ENCODE measurements around the gene DOK1. TPM values are rescaled to one million over a fixed set of nuclear protein-coding genes. Genes with fewer than 3 reads are reported as not detected.

The DOK1 gene
- 21.9 and 27.9 TPM in 2 replicates for total RNA-seq

DNA sequence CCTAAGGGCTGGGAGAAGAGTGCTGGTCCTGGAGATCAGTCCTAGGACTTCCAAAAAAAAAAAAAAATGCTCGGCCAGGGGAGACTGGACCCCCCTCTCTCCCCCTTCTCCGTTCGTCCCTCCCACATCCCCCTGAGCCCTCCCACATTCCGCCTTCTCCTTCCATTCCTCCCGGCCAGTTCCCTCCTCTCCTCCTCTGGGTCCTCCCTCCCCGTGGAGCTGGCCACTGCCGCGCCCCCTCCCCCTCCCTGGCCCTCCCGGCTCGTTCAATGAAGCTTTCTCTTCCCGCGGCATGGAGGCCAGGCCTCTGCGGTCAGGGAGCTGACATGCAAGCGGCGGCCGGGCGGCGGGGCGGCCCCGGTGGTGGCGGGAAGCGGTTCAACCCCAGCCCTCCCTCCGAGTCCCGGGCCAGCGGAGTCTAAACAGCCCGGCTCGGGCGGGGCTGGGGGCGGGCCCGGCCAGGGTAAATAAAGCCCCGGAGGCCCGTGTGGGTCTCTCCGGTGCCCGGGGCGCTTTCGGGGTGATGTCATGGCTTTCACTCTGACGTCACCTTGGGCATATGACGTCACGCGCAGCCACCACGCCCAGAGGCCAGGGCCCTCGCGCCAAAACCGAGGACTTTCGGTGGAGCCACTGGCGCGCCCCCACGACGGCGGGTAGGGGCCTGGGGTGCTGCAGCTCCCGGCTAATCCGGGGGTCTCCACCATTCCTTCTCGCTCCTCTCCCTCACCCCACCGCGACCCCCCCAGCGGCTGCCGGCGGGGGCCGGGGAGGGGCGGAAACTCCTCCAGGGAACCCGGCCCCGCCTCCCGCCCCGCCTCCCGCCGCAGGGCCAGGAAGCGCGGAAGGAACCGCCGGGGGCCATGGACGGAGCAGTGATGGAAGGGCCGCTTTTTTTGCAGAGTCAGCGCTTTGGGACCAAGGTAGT, at the start of gene DOK1, which contains the start of gene LOXL3:
Gene DOK1, plus strand, starts transcription at position 829 of the 928 bp plus-strand sequence. Its CDS starts 35 bp downstream, at position 864.
Gene LOXL3, minus strand, starts transcription at position 51 of the 928 bp plus-strand sequence. CDS start 1,308 bp downstream, outside the sequence.

DNA sequence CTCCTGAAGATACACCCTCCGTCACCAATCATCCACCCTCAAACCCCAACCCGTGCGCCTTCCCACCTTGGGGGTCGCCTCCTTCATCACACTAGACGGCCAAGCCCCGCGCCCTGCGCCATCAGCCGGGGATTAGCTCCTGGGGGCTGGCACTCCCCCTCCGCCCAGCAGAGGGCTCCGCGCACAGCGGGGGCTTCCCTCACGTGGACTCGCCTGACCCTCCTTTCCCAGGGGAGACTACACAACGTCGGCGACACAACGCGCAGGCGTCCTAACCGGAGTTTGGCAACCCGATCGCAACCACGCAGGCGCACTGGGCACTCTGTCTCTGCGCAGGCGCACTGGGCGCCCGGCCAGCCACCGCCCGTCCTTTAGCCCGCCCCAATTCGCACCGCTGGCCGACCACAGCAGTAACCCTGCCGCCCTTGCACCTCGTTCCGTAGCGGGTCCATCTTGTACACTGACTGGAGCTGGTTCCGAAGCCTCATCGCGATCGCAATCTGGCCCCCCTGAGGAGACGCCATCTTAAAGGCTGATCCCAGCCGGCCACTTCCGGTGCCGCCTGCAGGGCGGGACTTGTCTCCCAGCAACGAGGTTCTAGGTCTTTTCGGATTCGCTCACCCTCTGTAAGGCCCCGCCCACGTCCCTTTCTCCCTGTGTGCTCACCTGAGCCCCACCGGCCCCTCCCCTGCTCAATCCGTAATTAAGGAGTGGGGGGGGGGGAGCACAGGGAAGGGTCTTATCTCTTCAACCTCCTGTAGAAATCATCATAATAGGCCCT, 47.2 kb upstream of the DOK1 start, which contains the start of gene PCGF1:
Gene PCGF1, minus strand, starts transcription at position 551 of the 781 bp plus-strand sequence. Its CDS starts 27 bp downstream, at position 524.

DNA sequence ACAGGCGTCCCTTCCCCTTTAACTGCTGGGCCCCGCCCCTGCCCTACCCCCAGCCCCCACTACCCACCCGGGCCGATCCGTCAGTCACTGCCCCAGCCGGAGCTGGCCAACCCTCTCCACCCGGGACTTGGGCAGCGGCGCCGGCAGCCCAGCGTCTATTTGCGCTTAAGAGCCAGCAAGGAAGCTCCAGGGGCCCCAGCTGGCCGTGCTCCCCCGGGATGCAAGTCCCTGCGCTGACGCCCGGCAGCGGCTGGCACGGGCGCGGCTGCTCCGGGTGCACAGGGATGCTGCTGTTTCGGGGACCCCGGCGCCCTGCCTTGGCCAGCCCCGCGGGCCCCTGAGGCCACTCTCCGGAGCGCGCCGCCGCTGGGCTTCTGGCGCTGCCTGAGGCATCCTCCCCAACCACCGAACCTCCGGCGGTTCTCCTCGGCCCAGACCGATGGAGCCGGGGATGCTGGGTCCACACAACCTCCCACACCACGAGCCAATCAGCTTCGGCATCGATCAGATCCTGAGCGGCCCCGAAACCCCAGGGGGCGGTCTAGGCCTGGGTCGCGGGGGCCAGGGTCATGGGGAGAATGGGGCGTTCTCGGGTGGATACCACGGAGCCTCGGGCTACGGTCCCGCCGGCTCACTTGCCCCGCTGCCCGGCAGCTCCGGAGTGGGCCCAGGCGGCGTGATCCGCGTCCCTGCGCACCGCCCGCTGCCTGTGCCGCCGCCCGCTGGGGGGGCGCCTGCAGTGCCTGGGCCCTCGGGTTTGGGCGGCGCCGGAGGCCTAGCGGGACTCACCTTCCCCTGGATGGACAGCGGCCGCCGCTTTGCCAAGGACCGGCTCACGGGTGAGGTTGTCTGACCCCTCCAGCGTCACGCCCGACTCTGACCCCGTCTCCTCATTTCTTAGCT, 39.9 kb upstream of the DOK1 start, which contains the start of gene TLX2:
Gene TLX2, plus strand, starts transcription at position 83 of the 903 bp plus-strand sequence. Its CDS starts 357 bp downstream, at position 440.

DNA sequence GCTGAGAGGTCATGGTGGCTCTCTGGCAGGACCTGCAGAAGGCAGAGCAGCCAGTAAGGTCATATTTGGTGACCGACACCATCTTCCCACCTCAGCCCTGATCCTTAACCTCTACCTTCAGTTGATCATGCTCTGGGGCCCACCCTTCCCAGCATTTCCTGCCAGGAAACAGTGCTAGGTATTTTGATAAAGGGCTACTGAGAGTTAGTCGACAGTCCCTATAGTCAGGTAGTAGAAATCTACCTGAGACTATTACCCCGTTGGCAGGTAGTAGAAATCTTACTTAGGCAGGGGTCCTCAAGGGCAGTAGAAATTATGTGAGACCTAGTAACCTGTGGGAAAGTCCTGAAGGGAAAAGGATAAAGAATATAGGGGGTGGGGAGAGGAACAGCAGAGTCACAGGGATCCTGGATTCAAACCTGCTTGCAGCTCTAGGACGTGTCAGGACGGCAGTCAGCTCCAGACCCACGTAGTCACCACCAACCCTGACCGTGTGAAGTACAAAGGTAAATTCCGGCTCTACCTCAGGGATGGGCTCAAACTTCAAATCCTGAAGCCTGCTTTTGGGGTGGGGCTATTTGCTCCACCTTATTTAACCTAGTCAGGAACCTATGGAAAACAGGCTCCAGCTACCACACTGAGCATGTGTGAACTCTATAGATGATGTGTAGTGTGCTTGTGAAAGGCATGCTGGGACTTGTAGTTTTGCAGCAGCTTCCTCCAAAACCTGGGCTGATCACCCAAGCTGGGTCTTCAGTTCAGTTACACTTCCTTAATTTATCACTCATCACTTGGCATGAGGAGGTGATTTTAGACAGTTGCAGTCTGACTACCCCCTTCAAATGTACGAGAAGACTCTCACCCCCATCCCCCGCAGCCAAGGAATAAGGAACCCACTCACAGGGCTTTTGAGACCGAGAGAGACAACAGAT, 28.5 kb upstream of the DOK1 start, which contains the start of gene DQX1:
Gene DQX1, minus strand, starts transcription at position 515 of the 932 bp plus-strand sequence. Its CDS starts 502 bp downstream, at position 13.

DNA sequence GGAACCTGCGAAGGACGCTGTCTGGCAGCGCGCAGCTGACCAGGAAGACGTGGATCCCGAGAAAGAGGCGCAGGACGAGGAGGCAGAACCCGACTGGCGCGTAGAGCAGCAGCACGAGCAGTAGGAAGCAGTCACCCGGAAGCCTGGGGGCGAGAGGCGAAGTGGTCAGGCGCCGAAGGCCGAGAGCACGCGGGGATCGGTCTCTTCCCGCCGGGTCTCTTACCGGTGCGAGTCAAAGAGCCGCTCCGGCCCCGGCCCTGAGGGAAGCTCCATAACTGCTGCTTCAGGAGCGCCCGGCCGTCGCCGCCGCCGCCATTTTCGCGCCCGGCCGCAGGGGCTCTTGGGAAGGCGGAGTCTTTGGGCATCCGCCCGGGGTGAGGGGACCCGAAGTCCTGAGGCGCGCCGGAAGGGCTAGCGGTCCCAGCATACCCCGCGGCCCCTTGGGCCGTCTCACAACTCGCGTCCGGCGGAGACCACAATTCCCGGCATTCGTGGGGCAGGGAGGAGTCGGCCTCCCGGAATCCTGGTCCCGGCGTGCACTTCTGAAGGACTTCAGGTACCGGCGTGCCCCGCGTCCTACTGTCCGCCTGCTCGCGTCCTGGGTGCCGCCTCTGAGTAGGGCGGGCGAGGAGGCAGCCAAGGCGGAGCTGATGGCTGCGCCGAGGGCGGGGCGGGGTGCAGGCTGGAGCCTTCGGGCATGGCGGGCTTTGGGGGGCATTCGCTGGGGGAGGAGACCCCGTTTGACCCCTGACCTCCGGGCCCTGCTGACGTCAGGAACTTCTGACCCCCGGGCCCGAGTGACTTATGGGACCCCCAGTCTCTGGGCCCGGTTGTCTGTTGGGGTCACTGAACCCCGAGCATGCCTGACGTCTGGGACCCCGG, 24.9 kb upstream of the DOK1 start, which contains the start of the genes AUP1 and HTRA2:
Gene AUP1, minus strand, starts transcription at position 350 of the 882 bp plus-strand sequence. Its CDS starts 77 bp downstream, at position 273.
Gene HTRA2, plus strand, starts transcription at position 577 of the 882 bp plus-strand sequence. Its CDS starts 74 bp downstream, at position 651.

Other genes with a start within 250 kb of the DOK1 start
- gene SLC4A5, start 211.3 kb upstream of the DOK1 start, total RNA-seq = under 0.01 and 0.14 TPM in 2 replicates
- 186 and 223 TPM in 2 replicates for gene DCTN1, start 174.4 kb upstream of the DOK1 start, total RNA-seq
- 0.57 and 0.83 TPM in 2 replicates for gene C2orf81, start 133.1 kb upstream of the DOK1 start, total RNA-seq
- gene WDR54, start 133.0 kb upstream of the DOK1 start, total RNA-seq = 26.6 and 29.6 TPM in 2 replicates
- 8.4 and 11.1 TPM in 2 replicates for gene RTKN, start 112.8 kb upstream of the DOK1 start, total RNA-seq
- 14.9 and 16.4 TPM in 2 replicates for gene INO80B, start 99.6 kb upstream of the DOK1 start, total RNA-seq
- gene WBP1, start 96.3 kb upstream of the DOK1 start, total RNA-seq = 57.7 and 70.0 TPM in 2 replicates
- 56.0 and 63.0 TPM in 2 replicates for gene MOGS, start 89.3 kb upstream of the DOK1 start, total RNA-seq
- 43.3 and 53.0 TPM in 2 replicates for gene MRPL53, start 82.0 kb upstream of the DOK1 start, total RNA-seq
- 14.4 and 20.0 TPM in 2 replicates for gene CCDC142, start 71.7 kb upstream of the DOK1 start, total RNA-seq
- gene TTC31, start 71.6 kb upstream of the DOK1 start, total RNA-seq = 6.7 and 7.0 TPM in 2 replicates
- 1.3 and 2.9 TPM in 2 replicates for gene LBX2, start 55.1 kb upstream of the DOK1 start, total RNA-seq
- gene PCGF1, start 47.0 kb upstream of the DOK1 start, total RNA-seq = 19.9 and 24.5 TPM in 2 replicates
- not detected in 2 replicates for gene TLX2, start 40.3 kb upstream of the DOK1 start, total RNA-seq
- under 0.01 TPM in 1 of 2 replicates, not detected in the other for gene DQX1, start 28.5 kb upstream of the DOK1 start, total RNA-seq
- 62.7 and 91.3 TPM in 2 replicates for gene AUP1, start 25.0 kb upstream of the DOK1 start, total RNA-seq
- gene HTRA2, start 24.8 kb upstream of the DOK1 start, total RNA-seq = 33.4 and 44.8 TPM in 2 replicates
- 34.4 and 57.5 TPM in 2 replicates for gene LOXL3, start 778 bp upstream of the DOK1 start, total RNA-seq
- under 0.01 TPM in 1 of 2 replicates, not detected in the other for gene M1AP, start 93.6 kb downstream of the DOK1 start, total RNA-seq
- gene SEMA4F, start 99.5 kb downstream of the DOK1 start, total RNA-seq = 4.1 and 4.4 TPM in 2 replicates